Liver (tissue), 9 donors: ENCODE data around the gene NKD2. TPM values are rescaled to one million over a fixed set of nuclear protein-coding genes. Genes with fewer than 3 reads are reported as not detected.

ENCODE experiments used
- DNase-seq: peaks from one replicate; pipeline ENCODE4 v3.0.0-alpha.2; 2017; ENCODE audit warnings: low spot score
- H3K27ac ChIP-seq, 2 donors: one replicate each; pipeline ENCODE4 v1.7.0; 2013; ENCODE audit warnings: inconsistent platforms in 2 of 2, low read length in 2 of 2, control low read depth in 1 of 2, low read depth in 1 of 2, mild to moderate bottlenecking in 1 of 2
- H3K27me3 ChIP-seq, 4 donors: one replicate each; pipeline versions ENCODE4 v1.6.1 to v1.7.0; 2013; ENCODE audit warnings: low read length in 3 of 4, inconsistent platforms in 1 of 4, mild to moderate bottlenecking in 1 of 4, moderate library complexity in 1 of 4; ENCODE audit not compliant: control insufficient read depth in 4 of 4, insufficient read depth in 4 of 4
- H3K36me3 ChIP-seq, 4 donors: one replicate each; pipeline versions ENCODE4 v1.6.1 to v1.7.0; 2013; ENCODE audit warnings: low read length in 3 of 4, mild to moderate bottlenecking in 3 of 4, low read depth in 1 of 4, moderate library complexity in 1 of 4; ENCODE audit not compliant: control insufficient read depth in 4 of 4, insufficient read depth in 3 of 4
- H3K4me1 ChIP-seq, 4 donors: one replicate each; pipeline versions ENCODE4 v1.6.1 to v1.7.0; 2013; ENCODE audit warnings: low read length in 3 of 4, mild to moderate bottlenecking in 3 of 4, moderate library complexity in 1 of 4; ENCODE audit not compliant: control insufficient read depth in 4 of 4, insufficient read depth in 4 of 4
- H3K4me3 ChIP-seq, 3 donors: one replicate each; pipeline versions ENCODE4 v1.6.1 to v1.7.0; 2013; ENCODE audit warnings: low read length in 3 of 3, control low read depth in 1 of 3, low read depth in 1 of 3, mild to moderate bottlenecking in 1 of 3
- H3K9ac ChIP-seq, 2 donors: one replicate each; pipeline ENCODE4 v1.7.0; 2013; ENCODE audit warnings: low read length in 2 of 2, mild to moderate bottlenecking in 2 of 2, moderate library complexity in 2 of 2, control low read depth in 1 of 2, low read depth in 1 of 2
- H3K9me3 ChIP-seq, 4 donors: one replicate each; pipeline versions ENCODE4 v1.6.1 to v1.7.0; 2013; ENCODE audit warnings: low read length in 3 of 4; ENCODE audit not compliant: control insufficient read depth in 4 of 4
- CTCF ChIP-seq: fragments of 150-350 bp; IDR thresholded peaks from 2 replicates; pipeline ENCODE4 v1.5.1; 2017; ENCODE audit warnings: improper control_type of control experiment, low read depth, low read length; ENCODE audit not compliant: missing input control
- EGR1 ChIP-seq, 2 donors: IDR thresholded peaks; 2 replicates each; pipeline ENCODE4 v1.6.1; 2016 to 2018; ENCODE audit warnings: antibody characterized with exemption in 2 of 2, low read depth in 2 of 2
- FOXA1 ChIP-seq: IDR thresholded peaks from 2 replicates; pipeline ENCODE4 v1.6.1; 2016; ENCODE audit warnings: antibody characterized with exemption
- FOXA2 ChIP-seq: IDR thresholded peaks from 2 replicates; pipeline ENCODE4 v1.6.1; 2016; ENCODE audit warnings: antibody characterized with exemption
- GABPA ChIP-seq, 2 donors: IDR thresholded peaks in 1 of 2; conservative IDR thresholded peaks in 1 of 2; 2 replicates each; pipeline ENCODE4 v1.6.1; 2016; ENCODE audit warnings: antibody characterized with exemption in 2 of 2, mild to moderate bottlenecking in 1 of 2, moderate library complexity in 1 of 2
- HNF4A ChIP-seq, 2 donors: conservative IDR thresholded peaks; 2 replicates each; pipeline ENCODE4 v1.6.1; 2016; ENCODE audit warnings: antibody characterized with exemption in 2 of 2, mild to moderate bottlenecking in 2 of 2
- JUND ChIP-seq, 2 donors: IDR thresholded peaks; 2 replicates each; pipeline ENCODE4 v1.6.1; 2016; ENCODE audit warnings: antibody characterized with exemption in 2 of 2
- MAX ChIP-seq: IDR thresholded peaks from 2 replicates; pipeline ENCODE4 v1.6.1; 2016; ENCODE audit warnings: antibody characterized with exemption
- RAD21 ChIP-seq, 2 donors: IDR thresholded peaks; 2 replicates each; pipeline ENCODE4 v1.6.1; 2016; ENCODE audit warnings: antibody characterized with exemption in 2 of 2, mild to moderate bottlenecking in 2 of 2
- REST ChIP-seq: IDR thresholded peaks from 2 replicates; pipeline ENCODE4 v1.6.1; 2016; ENCODE audit warnings: antibody characterized with exemption, mild to moderate bottlenecking
- SP1 ChIP-seq: IDR thresholded peaks from 2 replicates; pipeline ENCODE4 v1.6.1; 2018; ENCODE audit warnings: antibody characterized with exemption, mild to moderate bottlenecking
- TAF1 ChIP-seq: conservative IDR thresholded peaks from 2 replicates; pipeline ENCODE4 v1.6.1; 2016; ENCODE audit warnings: antibody characterized with exemption, mild to moderate bottlenecking
- WGBS: extraction: QIAGEN DNeasy Blood & Tissue Kit; methylation state at CpG from one replicate; pipeline ENCODE4 v1.1.7; 2013; 5-methylcytosine and 5-hydroxymethylcytosine counted together
- polyA plus RNA-seq, 2 donors: library from polyadenylated mRNA; stranded (reverse) in 1 of 2; unstranded in 1 of 2; fragments of 200-250 nt in 1 of 2; fragments of >200 nt in 1 of 2; fragmentation: Nextera tagmentation in 1 of 2; extraction: Ambion mirVana in 1 of 2; gene quantifications; one replicate each; pipeline versions ENCODE4 v1.2.1 to v1.2.3, GENCODE V29; 2013 to 2015
- total RNA-seq, 2 donors: library from RNA; depleted of rRNA; stranded (reverse); fragments of >200 nt; gene quantifications; one replicate each; pipeline ENCODE4 v1.2.3, GENCODE V29; 2014
- donor health status: healthy.
- donor health status: healthy.
- donor health status: healthy.
- donor health status: healthy.
- donor health status: healthy.

NKD2 gene
- total and polyA plus RNA-seq, 4 donors, result 0.09 to 1.3 (median 0.42) TPM

- TF ChIP-seq REST, result no peak
Measured at GRCh38 chr5:1048162-1048721, 39.6 kb downstream of the NKD2 start (continued).

- Histone ChIP-seq H3K9ac (no peak overlapping the region), H3K27me3 (no peaks in the 10 kb centered on the region), H3K4me1 (no peaks in the 10 kb centered on the region), H3K36me3 (peaks cover 8 to 34% (median 14%) of the 10 kb centered on the region in 4 donors), H3K27ac (no peak overlapping the region), H3K9me3 (no peaks in the 10 kb centered on the region), H3K4me3 (no peak overlapping the region)
- 83% methylated on average over 39 of the region's 39 CpGs for WGBS
- no peak for TF ChIP-seq CTCF
- DNase-seq, result no peak
Measured at GRCh38 chr5:1048861-1049838, 40.5 kb downstream of the NKD2 start.

GRCh38 chr5:1050423-1051365 is 42.1 kb downstream of the NKD2 start:
- 91% methylated on average over 29 of the region's 29 CpGs for WGBS
- Histone ChIP-seq H3K36me3 (peaks cover 13 to 50% (median 24%) of the 10 kb centered on the region in 4 donors), H3K4me1 (no peaks in the 10 kb centered on the region), H3K9me3 (no peaks in the 10 kb centered on the region), H3K27ac (no peak overlapping the region), H3K27me3 (no peaks in the 10 kb centered on the region), H3K9ac (no peak overlapping the region), H3K4me3 (no peak overlapping the region)
- TF ChIP-seq MAX, result no peak
- DNase-seq, result no peak

- Histone ChIP-seq H3K4me1 (no peaks in the 10 kb centered on the region), H3K27ac (no peak overlapping the region), H3K27me3 (no peaks in the 10 kb centered on the region), H3K4me3 (no peak overlapping the region), H3K9me3 (no peaks in the 10 kb centered on the region), H3K9ac (no peak overlapping the region), H3K36me3 (peaks cover 17 to 56% (median 27%) of the 10 kb centered on the region in 4 donors)
- DNase-seq, result no peak
- WGBS, result 95% methylated on average over 16 of the region's 16 CpGs
- TF ChIP-seq FOXA2 (no peak), RAD21 (IDR thresholded peaks at IDR 0.05) (no peak), JUND (IDR thresholded peaks at IDR 0.05) (no peak), SP1 (no peak), HNF4A (conservative IDR thresholded peaks at IDR 0.05) (no peak), CTCF (no peak), TAF1 (no peak), EGR1 (IDR thresholded peaks at IDR 0.05; ENCODE audit: low read depth in 2 of 2) (no peak), MAX (no peak), FOXA1 (no peak), GABPA (IDR thresholded peaks at IDR 0.05 in 1 of 2, conservative IDR thresholded peaks at IDR 0.05 in 1 of 2) (no peak)
Measured at GRCh38 chr5:1051366-1051720, 42.7 kb downstream of the NKD2 start.
